IMR-90 (cell line): ENCODE measurements around the gene GTPBP3. TPM values are rescaled to one million over a fixed set of nuclear protein-coding genes. Genes with fewer than 3 reads are reported as not detected.

Experiments
- ATAC-seq: fragments of 200-7000 bp; cut with Tn5 transposase; 2 replicates; pipeline ENCODE4 v1.9.1; 2020; ENCODE audit warnings: low read depth, mild to moderate bottlenecking, moderate library complexity
- BruUV-seq: library from RNA; stranded (reverse); fragments of 400-500 nt; replicated peaks from 2 replicates; lab custom pipeline; 2021; lab: Mats Ljungman, UMichigan
- CTCF ChIA-PET: fragments of 300-600 bp; formaldehyde crosslinking; extraction: SDS; loops from one replicate; lab custom pipeline; 2021; ENCODE audit warnings: antibody characterized with exemption; lab: Yijun Ruan, JAX
- POLR2A ChIA-PET: fragments of 300-600 bp; sonication (Branson Sonifier 250); formaldehyde crosslinking; loops from one replicate; lab custom pipeline; 2022; ENCODE audit warnings: antibody characterized with exemption; ENCODE audit not compliant: unreplicated experiment; lab: Charles Lee
- DNase-seq: peaks from one replicate; pipeline ENCODE4 v3.0.0; 2013
- H2AFZ ChIP-seq: replicated peaks from 2 replicates; pipeline ENCODE3; 2013; ENCODE audit warnings: low read length, mild to moderate bottlenecking; ENCODE audit not compliant: poor library complexity
- H2AK5ac ChIP-seq: 2 replicates; pipeline ENCODE4 v1.6.1; 2013; ENCODE audit warnings: low read depth, low read length, inconsistent platforms
- H2AK9ac ChIP-seq: replicated peaks from 2 replicates; pipeline ENCODE3; 2013; ENCODE audit warnings: mild to moderate bottlenecking, low read depth, low read length, moderate library complexity; ENCODE audit not compliant: poor library complexity
- H2BK120ac ChIP-seq: 2 replicates; pipeline ENCODE4 v1.6.1; 2013; ENCODE audit warnings: low read depth, low read length, inconsistent platforms
- H2BK15ac ChIP-seq: 3 replicates; pipeline ENCODE4 v1.6.1; 2013; ENCODE audit warnings: low read depth, low read length, inconsistent platforms
- H2BK20ac ChIP-seq: 2 replicates; pipeline ENCODE4 v1.6.1; 2013; ENCODE audit warnings: low read depth, mild to moderate bottlenecking, inconsistent platforms, low read length, moderate library complexity
- H2BK5ac ChIP-seq: 2 replicates; pipeline ENCODE4 v1.6.1; 2013; ENCODE audit warnings: mild to moderate bottlenecking, low read depth, low read length, inconsistent platforms; ENCODE audit not compliant: poor library complexity, severe bottlenecking
- H3K14ac ChIP-seq: replicated peaks from 2 replicates; pipeline ENCODE4 v1.6.1; 2013; ENCODE audit warnings: low read depth, low read length, inconsistent platforms
- H3K18ac ChIP-seq: 2 replicates; pipeline ENCODE4 v1.6.1; 2013; ENCODE audit warnings: low read depth, low read length, control low read depth
- H3K23ac ChIP-seq: 2 replicates; pipeline ENCODE4 v1.6.1; 2013; ENCODE audit warnings: low read depth, low read length, inconsistent platforms
- H3K27ac ChIP-seq: 2 replicates; pipeline ENCODE4 v1.5.1; 2013; ENCODE audit warnings: mild to moderate bottlenecking, control low read depth, low read length; ENCODE audit not compliant: insufficient read depth
- H3K27me3 ChIP-seq: 2 replicates; pipeline ENCODE4 v1.6.1; 2013; ENCODE audit warnings: low read length; ENCODE audit not compliant: control insufficient read depth, insufficient read depth
- H3K36me3 ChIP-seq: 2 replicates; pipeline ENCODE4 v1.6.1; 2013; ENCODE audit warnings: low read length, mixed read lengths; ENCODE audit not compliant: control insufficient read depth, insufficient read depth
- H3K4ac ChIP-seq: 2 replicates; pipeline ENCODE4 v1.6.1; 2013; ENCODE audit warnings: low read depth, low read length, inconsistent platforms
- H3K4me1 ChIP-seq: 2 replicates; pipeline ENCODE4 v1.6.1; 2013; ENCODE audit warnings: low read length, mixed read lengths; ENCODE audit not compliant: control insufficient read depth, insufficient read depth
- H3K4me2 ChIP-seq: 2 replicates; pipeline ENCODE4 v1.6.1; 2013; ENCODE audit warnings: low read depth, mild to moderate bottlenecking, control low read depth, low read length, moderate library complexity
- H3K4me3 ChIP-seq: 2 replicates; pipeline ENCODE4 v1.5.1; 2013; ENCODE audit warnings: low read depth, mild to moderate bottlenecking, control low read depth, low read length, moderate library complexity; ENCODE audit not compliant: insufficient read depth
- H3K56ac ChIP-seq: 2 replicates; pipeline ENCODE4 v1.6.1; 2013; ENCODE audit warnings: low read length, inconsistent platforms; ENCODE audit not compliant: insufficient read depth; ENCODE audit errors: extremely low read depth
- H3K79me1 ChIP-seq, 2 experiments: 2 replicates each; pipeline ENCODE4 v1.6.1; 2013; ENCODE audit warnings: low read length in 2 of 2, inconsistent platforms in 1 of 2, low read depth in 1 of 2
- H3K9ac ChIP-seq: 2 replicates; pipeline ENCODE4 v1.6.1; 2013; ENCODE audit warnings: low read depth, low read length, control low read depth
- H3K9me1 ChIP-seq: 2 replicates; pipeline ENCODE4 v1.6.1; 2013; ENCODE audit warnings: low read length, inconsistent platforms; ENCODE audit not compliant: insufficient read depth
- H3K9me3 ChIP-seq: 2 replicates; pipeline ENCODE4 v1.6.1; 2013; ENCODE audit warnings: low read length; ENCODE audit not compliant: control insufficient read depth, insufficient read depth
- H4K20me1 ChIP-seq: 2 replicates; pipeline ENCODE4 v1.6.1; 2013; ENCODE audit warnings: low read length, inconsistent platforms; ENCODE audit not compliant: insufficient read depth
- H4K5ac ChIP-seq: 2 replicates; pipeline ENCODE4 v1.6.1; 2013; ENCODE audit warnings: mild to moderate bottlenecking, low read depth, low read length, control low read depth
- H4K8ac ChIP-seq, 2 experiments: 2 replicates each; pipeline ENCODE4 v1.6.1; 2013; ENCODE audit warnings: low read depth in 2 of 2, low read length in 2 of 2, control low read depth in 1 of 2, inconsistent platforms in 1 of 2
- H4K91ac ChIP-seq: 2 replicates; pipeline ENCODE4 v1.6.1; 2013; ENCODE audit warnings: low read depth, low read length, inconsistent platforms; ENCODE audit not compliant: insufficient read depth
- CHD1 ChIP-seq: IDR thresholded peaks from 2 replicates; pipeline ENCODE4 v1.6.1; 2012; ENCODE audit warnings: low read depth, low read length, improper control_type of control experiment
- CTCF ChIP-seq: conservative IDR thresholded peaks from 2 replicates; pipeline ENCODE4 v1.5.1; 2012; ENCODE audit warnings: mild to moderate bottlenecking, low read depth, low read length, improper control_type of control experiment
- ELK1 ChIP-seq: fragments of 150-350 bp; IDR thresholded peaks from 2 replicates; pipeline ENCODE4 v1.6.1; 2016; ENCODE audit warnings: low read depth, mild to moderate bottlenecking, low read length, moderate library complexity, borderline replicate concordance
- FOS ChIP-seq: fragments of 150-350 bp; IDR thresholded peaks from 2 replicates; pipeline ENCODE4 v1.6.1; 2016; ENCODE audit warnings: low read depth, low read length
- MAZ ChIP-seq: IDR thresholded peaks from 2 replicates; pipeline ENCODE4 v1.6.1; 2012; ENCODE audit warnings: low read depth, mild to moderate bottlenecking, low read length, improper control_type of control experiment, moderate library complexity, borderline replicate concordance
- MXI1 ChIP-seq: IDR thresholded peaks from 2 replicates; pipeline ENCODE4 v1.6.1; 2012; ENCODE audit warnings: low read depth, mild to moderate bottlenecking, low read length, moderate library complexity, borderline replicate concordance
- NFE2L2 ChIP-seq: fragments of 150-350 bp; IDR thresholded peaks from 2 replicates; pipeline ENCODE4 v1.6.1; 2016; ENCODE audit warnings: low read depth, mild to moderate bottlenecking, low read length
- RAD21 ChIP-seq: IDR thresholded peaks from 2 replicates; pipeline ENCODE4 v1.6.1; 2012; ENCODE audit warnings: low read length, improper control_type of control experiment
- RCOR1 ChIP-seq: IDR thresholded peaks from 2 replicates; pipeline ENCODE4 v1.6.1; 2012; ENCODE audit warnings: mild to moderate bottlenecking, low read length, improper control_type of control experiment; ENCODE audit not compliant: insufficient replicate concordance
- SMC3 ChIP-seq: fragments of 150-350 bp; IDR thresholded peaks from 2 replicates; pipeline ENCODE4 v1.6.1; 2016; ENCODE audit warnings: low read depth, mild to moderate bottlenecking, antibody characterized with exemption, low read length, moderate library complexity
- WGBS, 2 experiments: methylation state at CpG; one replicate each; pipeline versions ENCODE4 v1.1.5 to v1.1.7; 2013; ENCODE audit warnings: missing lambda C conversion rate in 2 of 2; ENCODE audit not compliant: insufficient read length in 1 of 2; ENCODE audit errors: extremely low coverage in 2 of 2; 5-methylcytosine and 5-hydroxymethylcytosine counted together
- dilution Hi-C: fragments of 300-500 bp; cut with HindIII; formaldehyde crosslinking; loops from one replicate; pipeline ENCODE4 v1.14.3; 2018; ENCODE audit warnings: low sequenced_read_pairs; ENCODE audit not compliant: unreplicated experiment
- in situ Hi-C: fragments of 300-500 bp; cut with MboI; formaldehyde crosslinking; loops from 3 replicates; pipeline ENCODE4 v1.14.3; 2019; ENCODE audit warnings: low sequenced_read_pairs, inconsistent platforms, mixed read lengths
- intact Hi-C: fragments of 100-400 bp; cut with micrococcal nuclease; formaldehyde crosslinking; loops from 2 replicates; pipeline ENCODE4 v1.10.0; 2022
- polyA plus RNA-seq, 3 experiments: library from polyadenylated mRNA; depleted of rRNA; stranded (reverse); fragments of >200 nt; gene quantifications; 2 replicates each; pipeline ENCODE4 v1.2.3, GENCODE V29; 2012; ENCODE audit warnings: low replicate concordance in 1 of 3
- total RNA-seq: library from RNA; depleted of rRNA; stranded (reverse); fragments of >200 nt; gene quantifications from 2 replicates; pipeline ENCODE4 v1.2.3, GENCODE V29; 2012

GTPBP3 gene
- total and polyA plus RNA-seq, 2 of the 4 experiments (the other 2 are of a cell fraction), result 4.3 to 15.1 TPM

DNA sequence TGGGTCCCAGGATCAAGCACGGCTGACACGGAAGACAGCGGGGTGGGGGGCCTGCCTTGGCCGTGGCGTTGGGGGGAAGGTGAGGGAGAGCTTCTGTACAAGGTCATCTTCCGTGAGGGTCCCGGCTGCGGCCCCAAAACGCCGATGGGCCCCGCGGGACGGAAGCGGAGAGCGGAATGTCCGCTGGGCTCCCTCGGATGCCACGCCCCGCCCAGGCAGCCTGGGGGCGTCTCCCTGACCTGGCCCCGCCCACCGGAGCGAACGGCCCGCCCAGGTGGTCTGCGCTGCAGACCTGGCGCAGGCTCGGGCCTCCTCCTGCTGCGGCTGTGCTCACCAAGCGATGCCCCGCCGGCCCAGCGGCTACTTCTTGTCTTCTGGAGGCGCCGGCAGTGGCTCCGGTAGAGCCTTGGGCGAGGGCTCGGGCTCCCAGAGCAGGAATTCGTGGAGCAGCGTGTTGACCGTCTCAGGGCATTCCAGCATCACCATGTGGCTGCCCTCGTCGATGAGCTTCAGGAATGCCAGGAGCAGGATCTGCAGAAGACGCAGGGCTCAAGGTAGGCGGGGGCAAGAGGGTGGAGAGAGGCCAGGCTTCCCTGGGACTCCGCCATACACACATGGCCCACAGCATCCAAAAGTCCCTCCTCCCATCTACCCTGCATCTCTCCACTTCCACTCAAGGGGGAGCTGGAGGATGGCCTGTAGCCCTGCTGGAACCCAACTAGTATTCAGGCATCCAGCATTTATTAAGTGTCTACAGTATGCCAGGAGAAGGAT lies 44.9 kb upstream of the GTPBP3 start:
- dilution Hi-C loops (no loop called here), in situ Hi-C loops (no loop called here), intact Hi-C loops (loop anchor here (1.0 to 2.0 kb wide), 2 partner anchors 11 to 94 kb away; partner anchors contain the start of gene ABHD8)
- Histone ChIP-seq H4K91ac (peak overlapping the region; percentile 51), H2BK20ac (no peak overlapping the region), H2AK5ac (peak overlapping the region; percentile 75; the same call in 1 of the 2 replicates), H2AFZ (peak overlapping the region; percentile 91), H2AK9ac (peak overlapping the region; percentile 97), H2BK15ac (no peak overlapping the region), H3K27me3 (no peaks in the 10 kb centered on the region), H3K4me2 (peak overlapping the region; percentile 90), H2BK120ac (no peak overlapping the region), H3K79me1 (peaks cover 0 to 21% of the 10 kb centered on the region in 2 experiments; a peak in 3 of 4 replicates), H4K8ac (peak overlapping the region; percentile 91 to 95), H3K4ac (peak overlapping the region; percentile 74), H3K4me1 (peaks cover 2% of the 10 kb centered on the region; the same call in 1 of the 2 replicates), H3K36me3 (peaks cover 5% of the 10 kb centered on the region; the same call in 1 of the 2 replicates), H3K27ac (peak overlapping the region; percentile 93), H3K9ac (peak overlapping the region; percentile 72), H3K18ac (peak overlapping the region; percentile 39; the same call in 1 of the 2 replicates), H4K5ac (peak overlapping the region; percentile 89), H3K56ac (no peak overlapping the region; the same call in 1 of the 2 replicates), H4K20me1 (0 out of 2 replicates have a peak, but pooled peaks cover 3% of the 10 kb centered on the region), H3K23ac (no peak overlapping the region; the same call in 1 of the 2 replicates), H3K9me1 (peaks cover 4% of the 10 kb centered on the region), H3K4me3 (peak overlapping the region; percentile 44), H2BK5ac (peak overlapping the region; percentile 57), H3K9me3 (no peaks in the 10 kb centered on the region), H3K14ac (peak overlapping the region; percentile 73)
- DNase-seq, result peak; percentile 82
- no peak for TF ChIP-seq RCOR1
- no peak for TF ChIP-seq CHD1
- TF ChIP-seq MXI1, result peak; percentile 71; the same call in 1 of the 2 replicates
- no peak for TF ChIP-seq ELK1
- peak; percentile 84 for TF ChIP-seq RAD21
- no peak for TF ChIP-seq FOS
- peak; percentile 63 for TF ChIP-seq SMC3
- peak; percentile 52; the same call in 1 of the 2 replicates for TF ChIP-seq MAZ
- peak; percentile 82 for TF ChIP-seq CTCF
- no peak for TF ChIP-seq NFE2L2
- ChIA-PET POLR2A (interaction anchor here (0.6 kb wide), 1 partner anchor 72 kb away, joined by 3 read pairs; no protein-coding TSS in a partner anchor), CTCF (interaction anchor here (0.5 to 1.2 kb wide), 4 partner anchors 13 to 529 kb away, joined by 3 to 4 read pairs (median 3); partner anchors contain the start of gene MRPL34)
- peak; percentile 94 for ATAC-seq
- BruUV-seq, result no TSS peak
- 0% methylated on average over 13 of the region's 46 CpGs; no CpG with 5 or more reads in 1 of the 2 experiments for WGBS, 2 experiments
